ENCODE measurements around the gene SKIDA1. TPM values are rescaled to one million over a fixed set of nuclear protein-coding genes. Genes with fewer than 3 reads are reported as not detected.

SKIDA1 gene
- total and polyA plus RNA-seq, 2 experiments from 2014 or later, result 1.5 to 3.5 TPM

- no peak for TF ChIP-seq ZNF462 (CRISPR knock-in tag; IDR thresholded peaks at IDR 0.05)
- TF ChIP-seq, protein P1, sequence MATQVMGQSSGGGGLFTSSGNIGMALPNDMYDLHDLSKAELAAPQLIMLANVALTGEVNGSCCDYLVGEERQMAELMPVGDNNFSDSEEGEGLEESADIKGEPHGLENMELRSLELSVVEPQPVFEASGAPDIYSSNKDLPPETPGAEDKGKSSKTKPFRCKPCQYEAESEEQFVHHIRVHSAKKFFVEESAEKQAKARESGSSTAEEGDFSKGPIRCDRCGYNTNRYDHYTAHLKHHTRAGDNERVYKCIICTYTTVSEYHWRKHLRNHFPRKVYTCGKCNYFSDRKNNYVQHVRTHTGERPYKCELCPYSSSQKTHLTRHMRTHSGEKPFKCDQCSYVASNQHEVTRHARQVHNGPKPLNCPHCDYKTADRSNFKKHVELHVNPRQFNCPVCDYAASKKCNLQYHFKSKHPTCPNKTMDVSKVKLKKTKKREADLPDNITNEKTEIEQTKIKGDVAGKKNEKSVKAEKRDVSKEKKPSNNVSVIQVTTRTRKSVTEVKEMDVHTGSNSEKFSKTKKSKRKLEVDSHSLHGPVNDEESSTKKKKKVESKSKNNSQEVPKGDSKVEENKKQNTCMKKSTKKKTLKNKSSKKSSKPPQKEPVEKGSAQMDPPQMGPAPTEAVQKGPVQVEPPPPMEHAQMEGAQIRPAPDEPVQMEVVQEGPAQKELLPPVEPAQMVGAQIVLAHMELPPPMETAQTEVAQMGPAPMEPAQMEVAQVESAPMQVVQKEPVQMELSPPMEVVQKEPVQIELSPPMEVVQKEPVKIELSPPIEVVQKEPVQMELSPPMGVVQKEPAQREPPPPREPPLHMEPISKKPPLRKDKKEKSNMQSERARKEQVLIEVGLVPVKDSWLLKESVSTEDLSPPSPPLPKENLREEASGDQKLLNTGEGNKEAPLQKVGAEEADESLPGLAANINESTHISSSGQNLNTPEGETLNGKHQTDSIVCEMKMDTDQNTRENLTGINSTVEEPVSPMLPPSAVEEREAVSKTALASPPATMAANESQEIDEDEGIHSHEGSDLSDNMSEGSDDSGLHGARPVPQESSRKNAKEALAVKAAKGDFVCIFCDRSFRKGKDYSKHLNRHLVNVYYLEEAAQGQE (IDR thresholded peaks at IDR 0.05; ENCODE audit: unreplicated experiment), result no peak
- TF ChIP-seq ZNF114 (CRISPR knock-in tag; IDR thresholded peaks at IDR 0.05), result no peak
- TF ChIP-seq POLR2AphosphoS5 (IDR thresholded peaks at IDR 0.05; ENCODE audit: low read depth), result no peak
Measured at GRCh38 chr10:21482821-21483220, 42.7 kb downstream of the SKIDA1 start (continued).

DNA sequence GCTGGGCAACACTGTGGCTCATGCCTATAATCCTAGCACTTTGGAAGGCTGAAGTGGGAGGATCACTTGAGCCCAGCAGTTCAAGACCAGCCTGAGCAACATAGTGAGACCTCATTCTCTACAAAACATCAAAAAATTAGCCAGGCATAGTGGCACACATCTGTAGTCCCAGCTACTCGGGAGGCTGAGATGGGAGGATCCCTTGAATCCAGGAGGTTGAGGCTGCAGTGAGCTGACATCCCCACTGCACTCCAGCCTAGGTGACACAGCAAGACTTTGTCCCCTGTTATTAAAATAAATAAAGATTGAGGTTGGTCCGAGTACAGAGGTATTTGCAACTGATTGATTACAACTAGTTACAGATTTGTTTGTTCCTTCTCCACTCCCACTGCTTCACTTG, 44.1 kb downstream of the SKIDA1 start:
- Histone ChIP-seq H2AFZ (no peak overlapping the region), H3K9me2 (ENCODE audit: insufficient read depth) (no peaks in the 10 kb centered on the region), H3F3A (replicated peaks; ENCODE audit: low read depth) (no peaks in the 10 kb centered on the region), H3K79me2 (replicated peaks; ENCODE audit: insufficient read depth) (no peaks in the 10 kb centered on the region), H3K4me2 (no peak overlapping the region), H3K4me3 (no peak overlapping the region), H3K27me3 (ENCODE audit: insufficient read depth) (no peaks in the 10 kb centered on the region), H4K20me1 (replicated peaks; ENCODE audit: insufficient read depth) (no peaks in the 10 kb centered on the region; the same call in 1 of the 2 replicates), H3K27ac (ENCODE audit: low read depth) (no peak overlapping the region), H3K4me1 (ENCODE audit: insufficient read depth) (no peaks in the 10 kb centered on the region), H3K36me3 (ENCODE audit: insufficient read depth) (no peaks in the 10 kb centered on the region)
- Mint-ChIP-seq H3K4me3 (no peak overlapping the region), H3K9me3 (peaks cover 14% of the 10 kb centered on the region; the same call in 2 of the 3 replicates), H3K27ac (no peak overlapping the region), H3K4me1 (0 out of 3 replicates have a peak, but pooled peaks cover 4% of the 10 kb centered on the region), H3K27me3 (ENCODE audit: insufficient read depth, low read depth, poor library complexity) (peaks cover under 1% of the 10 kb centered on the region), H3K36me3 (ENCODE audit: low read depth) (peaks cover 9% of the 10 kb centered on the region; the same call in 2 of the 3 replicates)
- TF ChIP-seq ZNF331 (CRISPR knock-in tag; IDR thresholded peaks at IDR 0.05; ENCODE audit: low read depth) (no peak), NANOG (IDR thresholded peaks at IDR 0.05; ENCODE audit: borderline replicate concordance) (no peak), CTCF (conservative IDR thresholded peaks at IDR 0.05; ENCODE audit: low read depth in 2 of 2) (no peak), POLR2AphosphoS5 (IDR thresholded peaks at IDR 0.05; ENCODE audit: low read depth) (no peak)
- no peak for DNase-seq (ENCODE audit: low spot score)
- ATAC-seq, result no peak
